ENCODE measurements around the gene NAAA. TPM values are rescaled to one million over a fixed set of nuclear protein-coding genes. Genes with fewer than 3 reads are reported as not detected.

NAAA gene
- 17.3 and 56.6 TPM in 2 replicates for total RNA-seq

DNA sequence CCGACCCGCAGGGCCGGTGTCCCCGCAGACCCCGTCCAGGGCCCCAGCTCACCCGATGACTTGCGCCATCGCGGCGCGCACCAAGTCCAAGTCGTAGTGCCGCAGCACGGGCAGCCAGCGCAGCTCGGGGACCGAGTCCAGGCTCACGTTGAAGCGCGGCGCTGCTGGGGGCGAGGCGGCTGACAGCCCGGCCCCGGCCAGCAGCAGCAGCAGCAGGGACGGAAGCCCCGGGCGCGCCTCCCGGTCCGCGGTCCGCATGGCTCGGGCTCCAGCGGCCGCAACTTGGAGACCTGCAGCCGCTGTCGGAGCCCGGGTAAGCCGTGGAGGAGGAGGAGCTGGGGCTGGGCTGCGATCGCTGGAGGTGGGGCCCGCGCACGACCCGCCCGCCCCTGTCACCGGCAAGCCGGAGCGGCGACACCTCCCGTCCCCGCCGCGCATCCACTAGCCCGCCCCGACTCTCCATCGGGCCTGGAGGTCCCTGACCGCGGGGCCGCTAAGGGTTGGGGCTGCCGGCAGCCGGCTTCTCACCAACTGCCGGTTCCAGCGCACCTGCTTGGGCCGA, at the start of gene NAAA:
TSS of gene NAAA (minus strand) at position 322 of the 562 bp plus-strand sequence. CDS start at position 258, 64 bp downstream.

GRCh38 chr4:75902352-75902751, 38.5 kb downstream of the NAAA start, which contains the start of gene PPEF2:
TSS of gene PPEF2 (minus strand) at chr4:75902452. CDS start at chr4:75896325, 6,127 bp downstream.

Other genes starting within 250 kb of the NAAA start
- gene USO1, start 216.4 kb downstream of the NAAA start, total RNA-seq: 117 and 121 TPM in 2 replicates
- not detected in 2 replicates for gene PPEF2, start 38.6 kb downstream of the NAAA start, total RNA-seq
- 46.4 and 49.3 TPM in 2 replicates for gene SDAD1, start 49.9 kb upstream of the NAAA start, total RNA-seq
- gene CXCL9, start 66.5 kb upstream of the NAAA start, total RNA-seq: not detected in 2 replicates
- gene CXCL10, start 82.5 kb upstream of the NAAA start, total RNA-seq: not detected in 2 replicates
- gene CXCL11, start 95.1 kb upstream of the NAAA start, total RNA-seq: 0.66 and 1.1 TPM in 2 replicates
- gene ART3, start 133.7 kb upstream of the NAAA start, total RNA-seq: not detected in 2 replicates
- 65.3 and 84.1 TPM in 2 replicates for gene NUP54, start 207.4 kb upstream of the NAAA start, total RNA-seq